Activated CD8-positive, alpha-beta T cell treated with anti-CD3 and anti-CD28 coated beads for 36 hours (primary cell): ENCODE measurements around the gene CIB4. TPM values are rescaled to one million over a fixed set of nuclear protein-coding genes. Genes with fewer than 3 reads are reported as not detected.

Source experiments
- ATAC-seq: fragments of 200-7000 bp; cut with Tn5 transposase; one replicate; pipeline ENCODE4 v1.10.0; 2021; ENCODE audit warnings: mild to moderate bottlenecking, moderate library complexity
- CTCF ChIA-PET: fragments of 350-600 bp; sonication (Branson Sonifier 250); formaldehyde crosslinking; loops from one replicate; lab custom pipeline; 2021; ENCODE audit warnings: antibody characterized with exemption; lab: Charles Lee
- POLR2A ChIA-PET: fragments of 350-600 bp; sonication (Branson Sonifier 250); formaldehyde crosslinking; loops from one replicate; lab custom pipeline; 2021; ENCODE audit warnings: antibody characterized with exemption; lab: Charles Lee
- DNase-seq: peaks from one replicate; pipeline ENCODE4 v3.0.0-alpha.2; 2020
- H3K27ac Mint-ChIP-seq: one replicate; pipeline ENCODE4 v1.8.0; 2021; ENCODE audit warnings: mild to moderate bottlenecking, mixed read lengths
- H3K27me3 Mint-ChIP-seq: one replicate; pipeline ENCODE4 v1.8.0; 2021; ENCODE audit warnings: mixed read lengths
- H3K36me3 Mint-ChIP-seq: one replicate; pipeline ENCODE4 v1.8.0; 2021; ENCODE audit warnings: low read depth, mixed read lengths
- H3K4me1 Mint-ChIP-seq: one replicate; pipeline ENCODE4 v1.8.0; 2021; ENCODE audit warnings: low read depth, mixed read lengths
- H3K4me3 Mint-ChIP-seq: one replicate; pipeline ENCODE4 v1.8.0; 2021; ENCODE audit warnings: mild to moderate bottlenecking, moderate library complexity, mixed read lengths
- H3K9me3 Mint-ChIP-seq: one replicate; pipeline ENCODE4 v1.8.0; 2021; ENCODE audit warnings: mixed read lengths
- intact Hi-C: fragments of 100-400 bp; cut with micrococcal nuclease; formaldehyde crosslinking; loops from one replicate; pipeline ENCODE4 v1.10.0; 2022
- total RNA-seq, 2 experiments: library from RNA; stranded (reverse); gene quantifications; one replicate each; pipeline ENCODE4 v1.2.3, GENCODE V29; 2021
- TF ChIP-seq, protein P1 (sequence below): fragments of 200-600 bp; IDR thresholded peaks from one replicate; pipeline ENCODE4 v1.8.0; 2022; ENCODE audit warnings: antibody characterized with exemption, mild to moderate bottlenecking

Gene CIB4
- total RNA-seq, 2 experiments from 2014 or later, result not detected

- CTCF ChIA-PET, result interaction anchor here (1.4 to 3.1 kb wide), 2 partner anchors 21 to 189 kb away, joined by 5 to 15 read pairs; no protein-coding TSS in a partner anchor
- Mint-ChIP-seq H3K4me3 (no peak overlapping the region), H3K9me3 (no peaks in the 10 kb centered on the region), H3K27me3 (peaks cover 32% of the 10 kb centered on the region), H3K4me1 (peaks cover under 1% of the 10 kb centered on the region), H3K27ac (no peak overlapping the region), H3K36me3 (no peaks in the 10 kb centered on the region)
- TF ChIP-seq, protein P1, sequence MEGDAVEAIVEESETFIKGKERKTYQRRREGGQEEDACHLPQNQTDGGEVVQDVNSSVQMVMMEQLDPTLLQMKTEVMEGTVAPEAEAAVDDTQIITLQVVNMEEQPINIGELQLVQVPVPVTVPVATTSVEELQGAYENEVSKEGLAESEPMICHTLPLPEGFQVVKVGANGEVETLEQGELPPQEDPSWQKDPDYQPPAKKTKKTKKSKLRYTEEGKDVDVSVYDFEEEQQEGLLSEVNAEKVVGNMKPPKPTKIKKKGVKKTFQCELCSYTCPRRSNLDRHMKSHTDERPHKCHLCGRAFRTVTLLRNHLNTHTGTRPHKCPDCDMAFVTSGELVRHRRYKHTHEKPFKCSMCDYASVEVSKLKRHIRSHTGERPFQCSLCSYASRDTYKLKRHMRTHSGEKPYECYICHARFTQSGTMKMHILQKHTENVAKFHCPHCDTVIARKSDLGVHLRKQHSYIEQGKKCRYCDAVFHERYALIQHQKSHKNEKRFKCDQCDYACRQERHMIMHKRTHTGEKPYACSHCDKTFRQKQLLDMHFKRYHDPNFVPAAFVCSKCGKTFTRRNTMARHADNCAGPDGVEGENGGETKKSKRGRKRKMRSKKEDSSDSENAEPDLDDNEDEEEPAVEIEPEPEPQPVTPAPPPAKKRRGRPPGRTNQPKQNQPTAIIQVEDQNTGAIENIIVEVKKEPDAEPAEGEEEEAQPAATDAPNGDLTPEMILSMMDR, result no peak
- ATAC-seq (no peak), DNase-seq (no peak)
- POLR2A ChIA-PET, result no interaction called here
- intact Hi-C loops, result no loop called here
Observed at GRCh38 chr2:26556309-26557243, 84.6 kb downstream of the CIB4 start.

DNA sequence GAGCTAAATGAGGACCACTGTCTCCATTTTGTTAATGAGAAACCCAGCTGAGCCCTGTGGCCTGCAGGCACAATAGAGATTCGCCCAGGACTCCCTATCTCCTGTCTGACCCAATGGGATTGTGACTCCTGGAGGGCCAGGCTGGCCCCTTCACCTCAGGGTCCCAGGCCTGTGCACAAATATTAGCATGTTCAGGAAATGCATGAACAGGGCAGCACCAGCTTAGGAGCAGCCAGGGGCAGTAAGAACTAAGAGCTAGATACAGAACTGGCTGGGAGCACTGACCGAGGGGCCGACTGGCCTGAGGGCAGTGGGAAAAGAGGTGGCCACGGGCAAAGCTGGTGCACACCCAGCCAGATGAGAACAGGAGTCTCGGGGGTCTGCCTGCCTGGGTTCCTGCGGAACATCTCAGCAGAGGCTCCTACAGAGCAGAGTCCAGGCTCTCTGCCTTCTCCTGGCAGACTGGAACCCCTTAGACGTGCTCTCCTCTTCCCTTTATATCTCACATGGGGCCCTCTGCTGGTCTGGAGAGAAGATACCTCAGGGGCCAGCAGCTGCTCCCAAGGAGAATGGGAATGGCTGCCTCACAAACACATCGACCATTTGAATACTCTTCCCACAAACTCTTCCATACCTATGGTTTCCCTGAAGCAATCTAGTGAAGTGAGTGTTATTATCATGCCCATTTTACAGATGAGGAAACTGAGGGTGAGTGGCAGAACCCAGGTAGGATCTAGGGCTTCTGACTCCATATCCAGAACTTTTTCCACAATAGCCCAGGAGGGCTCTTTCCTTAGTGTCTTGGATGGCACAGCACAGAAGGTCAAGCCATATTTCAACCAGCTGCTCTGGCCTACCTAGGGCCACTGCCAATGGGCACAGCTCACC is 85.7 kb downstream of the CIB4 start:
- Mint-ChIP-seq H3K27me3 (peaks cover 28% of the 10 kb centered on the region), H3K27ac (no peak overlapping the region), H3K4me1 (no peaks in the 10 kb centered on the region), H3K4me3 (no peak overlapping the region), H3K36me3 (no peaks in the 10 kb centered on the region), H3K9me3 (no peaks in the 10 kb centered on the region)
- TF ChIP-seq, protein P1, result no peak
- intact Hi-C loops, result no loop called here
- ChIA-PET POLR2A (no interaction called here), CTCF (interaction anchor here (1.4 to 3.1 kb wide), 2 partner anchors 10 to 22 kb away, joined by 3 to 15 read pairs; no protein-coding TSS in a partner anchor)
- ATAC-seq (no peak), DNase-seq (no peak)

GRCh38 chr2:26552641-26553374 is 88.4 kb downstream of the CIB4 start:
- Mint-ChIP-seq H3K27ac (no peak overlapping the region), H3K4me1 (no peaks in the 10 kb centered on the region), H3K4me3 (no peak overlapping the region), H3K36me3 (no peaks in the 10 kb centered on the region), H3K9me3 (no peaks in the 10 kb centered on the region), H3K27me3 (peaks cover 14% of the 10 kb centered on the region)
- CTCF ChIA-PET, result interaction anchor here (0.8 to 1.0 kb wide), 2 partner anchors 9 to 11 kb away, joined by 3 read pairs; no protein-coding TSS in a partner anchor
- intact Hi-C loops, result no loop called here
- ATAC-seq, result no peak
- POLR2A ChIA-PET, result interaction anchor here (1.1 kb wide), 1 partner anchor 20 kb away, joined by 3 read pairs; no protein-coding TSS in a partner anchor
- no peak for DNase-seq
- TF ChIP-seq, protein P1, result no peak

DNA sequence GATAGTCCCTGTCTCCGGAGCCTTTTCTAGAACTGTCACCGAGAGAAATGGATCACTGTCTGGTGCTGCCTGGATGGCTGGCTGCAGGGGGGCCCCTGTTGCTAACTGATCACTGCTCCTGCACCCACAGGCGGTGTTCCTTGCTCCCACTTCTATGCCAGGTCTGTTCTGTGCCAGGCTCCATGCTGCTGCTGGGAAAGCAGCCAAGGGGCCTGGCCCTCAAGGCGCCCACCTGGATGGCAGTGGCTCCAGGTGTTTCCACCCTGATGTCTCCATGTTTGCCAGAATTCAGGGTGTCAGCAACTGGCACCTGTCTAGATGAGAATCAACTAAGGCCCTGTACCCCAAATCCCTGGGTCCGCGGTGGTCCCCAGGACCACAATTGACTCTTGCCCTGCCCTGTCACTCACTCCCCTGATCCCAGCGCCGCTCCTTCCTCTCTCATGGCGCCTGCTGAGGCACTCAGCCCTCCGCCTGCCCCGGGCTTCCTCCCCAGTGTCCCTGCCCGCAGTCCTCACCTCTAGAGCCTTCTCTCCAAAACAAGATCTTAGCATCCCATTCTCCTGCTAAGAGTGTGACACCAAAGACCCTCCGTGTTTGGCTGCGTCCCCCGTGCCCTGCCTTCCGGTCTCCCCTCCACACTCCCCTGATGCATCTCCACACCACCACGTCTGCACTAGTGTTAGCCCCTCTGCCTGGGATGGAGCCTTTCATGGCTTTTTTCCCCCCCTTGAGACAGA is 90.7 kb downstream of the CIB4 start:
- ChIA-PET CTCF (no interaction called here), POLR2A (interaction anchor here (1.3 kb wide), 1 partner anchor 10 kb away, joined by 4 read pairs; no protein-coding TSS in a partner anchor)
- ATAC-seq, result no peak
- peaks cover 8% of the 10 kb centered on the region for H3K27me3 Mint-ChIP-seq
- H3K36me3 Mint-ChIP-seq, result no peaks in the 10 kb centered on the region
- H3K4me1 Mint-ChIP-seq, result no peaks in the 10 kb centered on the region
- TF ChIP-seq, protein P1, result no peak
- H3K4me3 Mint-ChIP-seq, result no peak overlapping the region
- no peaks in the 10 kb centered on the region for H3K9me3 Mint-ChIP-seq
- no peak overlapping the region for H3K27ac Mint-ChIP-seq
- DNase-seq, result no peak
- intact Hi-C loops, result no loop called here
